ENCODE data around the gene CCDC197.
A peak's percentile ranks its signal among the peaks of the same experiment; 100 is the strongest.

CCDC197 gene

GRCh38 chr14:94045563-94046345, 48.7 kb downstream of the CCDC197 start:
- DNase-seq = no peak

DNA sequence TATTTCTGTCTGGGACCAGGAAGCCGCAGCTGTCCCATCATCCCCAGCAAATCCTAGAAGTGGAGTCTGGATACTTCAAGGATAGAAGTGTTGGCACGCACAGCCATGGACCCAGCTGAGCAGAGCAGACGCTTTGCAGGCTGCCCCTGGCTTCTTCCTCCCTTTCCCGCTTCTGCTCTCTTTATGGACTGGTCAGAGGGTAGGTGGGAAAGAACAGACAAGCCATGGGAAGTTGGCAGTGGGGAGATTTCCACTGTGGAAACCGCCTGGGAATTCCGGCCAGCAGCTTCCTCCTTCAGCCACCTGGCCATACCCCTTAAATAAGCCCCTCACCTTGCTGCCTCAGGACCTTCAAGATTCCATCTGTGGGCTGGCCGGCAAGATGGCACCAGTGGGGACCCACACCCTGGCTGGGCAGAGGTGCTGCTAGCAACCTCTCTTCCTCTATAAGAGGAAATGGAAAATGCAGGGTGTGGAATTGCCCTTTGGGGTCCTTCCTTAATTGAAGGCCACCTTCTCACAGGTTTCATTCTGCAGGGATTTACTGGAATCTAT, 49.7 kb downstream of the CCDC197 start:
- DNase-seq = no peak

DNA sequence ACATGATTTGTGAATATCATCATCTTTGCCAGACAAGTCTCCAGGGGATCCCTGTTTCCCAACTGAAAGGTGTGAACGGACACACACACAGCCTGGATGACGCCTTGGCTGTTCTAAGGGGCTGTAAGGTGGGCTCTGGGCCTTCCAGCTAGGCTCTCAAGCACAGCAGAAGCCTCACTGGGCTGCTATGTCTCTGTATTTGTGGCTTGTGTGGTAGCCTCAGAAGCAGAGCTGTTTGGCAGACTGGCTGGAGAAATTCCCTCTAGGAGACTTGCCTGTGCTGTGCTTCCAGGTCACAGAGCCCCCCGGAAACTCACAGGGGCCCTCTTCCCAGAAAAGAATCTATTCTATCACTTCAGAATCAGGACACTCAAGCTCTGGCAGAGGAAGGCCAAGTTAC, 50.5 kb downstream of the CCDC197 start:
- no peak for DNase-seq

GRCh38 chr14:94048691-94049624, 51.9 kb downstream of the CCDC197 start:
- no peak for DNase-seq

GRCh38 chr14:94049625-94050023, 52.5 kb downstream of the CCDC197 start:
- DNase-seq = no peak

GRCh38 chr14:94050231-94050880, 53.3 kb downstream of the CCDC197 start:
- DNase-seq = no peak

- peak; percentile 17 for DNase-seq
These were observed 54.0 kb downstream of the CCDC197 start for GRCh38 chr14:94051115-94051514.

DNA sequence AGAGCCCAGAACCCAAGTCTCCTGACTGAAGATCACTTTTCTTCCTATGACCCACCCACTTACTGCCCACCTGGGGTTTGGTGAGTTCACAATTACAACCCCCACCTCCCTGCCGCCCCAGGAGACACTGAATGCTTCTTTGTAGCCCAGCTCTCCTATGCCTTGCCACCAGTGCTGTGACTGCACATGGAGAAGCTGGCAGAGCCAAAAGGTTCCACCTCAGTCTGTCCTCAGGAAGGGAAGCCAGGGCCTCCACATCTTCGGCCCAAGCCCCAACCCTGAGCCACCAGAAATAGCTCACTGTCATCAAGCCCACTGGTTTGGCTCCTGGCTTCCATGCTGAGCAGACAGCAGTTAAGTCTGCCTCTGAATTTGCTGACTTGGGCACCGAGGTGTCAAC, 54.7 kb downstream of the CCDC197 start:
- no peak for DNase-seq

DNA sequence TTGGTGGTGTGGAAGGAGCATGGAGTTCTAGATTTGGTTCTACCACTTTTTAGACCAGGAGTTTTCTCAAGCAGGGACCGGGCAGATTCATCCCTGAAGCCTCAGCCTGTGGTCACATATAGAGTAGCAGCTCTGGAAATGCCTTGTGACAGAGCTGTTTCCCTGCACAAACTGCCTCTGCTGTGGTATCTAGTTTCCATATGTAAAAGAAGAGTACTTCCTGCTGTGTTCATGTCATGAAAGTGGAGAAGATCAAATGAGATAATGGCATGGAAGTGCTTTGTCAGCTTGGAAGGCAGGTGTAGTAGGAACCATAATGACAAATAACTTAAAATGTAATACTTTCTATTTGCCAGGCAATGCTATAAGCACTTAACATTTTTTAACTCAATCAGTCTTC, 55.1 kb downstream of the CCDC197 start:
- DNase-seq = no peak

- no peak for DNase-seq
These were observed 55.6 kb downstream of the CCDC197 start for GRCh38 chr14:94052662-94053061.

DNA sequence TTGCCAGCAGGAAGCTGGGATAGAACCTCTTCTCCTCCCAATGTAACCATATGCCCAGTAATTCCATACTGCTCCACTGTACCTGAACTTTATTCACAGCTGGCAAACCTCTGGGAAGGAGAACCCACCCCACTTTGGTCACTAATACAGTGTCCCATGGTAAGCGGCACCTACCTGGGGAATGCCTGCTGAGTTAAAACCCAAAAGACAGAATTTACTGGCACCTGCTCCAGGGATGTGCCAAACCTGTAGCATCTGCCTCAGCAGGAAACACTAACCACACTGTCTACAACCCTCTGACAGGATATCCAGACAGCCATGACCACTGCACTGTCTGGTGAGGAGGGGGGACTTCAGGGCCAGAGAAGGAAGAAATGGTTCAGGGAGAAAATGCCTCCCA, 57.3 kb downstream of the CCDC197 start:
- DNase-seq = no peak

GRCh38 chr14:94054936-94055335, 57.8 kb downstream of the CCDC197 start:
- DNase-seq = no peak

DNA sequence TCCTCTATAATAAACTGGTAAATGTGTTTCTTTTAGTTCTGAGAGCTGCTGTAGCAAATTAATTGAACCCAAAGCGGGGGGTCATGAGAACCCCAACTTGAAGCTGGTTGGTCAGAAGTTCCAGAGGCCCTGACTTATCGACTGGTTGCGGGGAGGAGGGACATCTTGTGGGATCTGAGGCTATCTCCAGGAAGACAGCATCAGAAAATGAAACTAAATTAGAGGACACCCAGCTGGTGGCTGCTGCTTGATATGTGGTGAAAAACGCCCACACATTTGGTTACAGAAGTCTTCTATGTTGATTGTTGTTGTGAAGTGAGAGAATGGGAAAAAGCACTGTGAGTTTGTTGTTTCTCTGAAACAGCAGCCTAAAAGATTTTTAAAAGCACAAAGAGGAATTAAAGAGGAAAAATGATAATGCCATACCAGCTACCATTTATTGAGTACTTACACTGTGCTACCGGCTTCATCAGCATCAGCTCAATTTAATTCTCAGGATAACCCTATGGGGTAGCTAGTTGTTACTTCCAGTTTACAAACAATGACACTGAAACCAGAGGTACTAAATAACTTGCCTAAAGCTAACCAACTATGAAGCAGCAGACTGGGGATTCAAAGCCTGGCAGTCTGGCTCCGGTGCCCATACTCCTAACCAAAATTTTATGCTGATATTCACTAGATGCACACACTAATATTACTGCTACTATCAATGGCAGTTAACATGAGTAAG, 59.6 kb downstream of the CCDC197 start:
- no peak for DNase-seq

GRCh38 chr14:94058128-94058673, 61.1 kb downstream of the CCDC197 start:
- DNase-seq = no peak
